ENCODE measurements around the gene CEACAM19. TPM values are rescaled to one million over a fixed set of nuclear protein-coding genes. Genes with fewer than 3 reads are reported as not detected.
A peak's percentile ranks its signal among the peaks of the same experiment; 100 is the strongest.

The CEACAM19 gene
- total and polyA plus RNA-seq, 9 of the 15 experiments (the other 6 are each of a cell fraction or from before 2014, with no cell fraction given) = 0.15 to 0.30 (median 0.23) TPM; not detected in 5

MicroRNA genes within 50 kb of the gene (microRNA counts, 767-probe panel; counts per million panel counts)
- microRNA hsa-miR-4531 = 2,418 counts per million, percentile 60 among the panel's probes with 10 or more counts

Small RNA genes within 50 kb of the gene (microRNA-seq; reads per million reads assigned to microRNA genes)
- gene MIR4531 (ENCODE audit: borderline microRNAs expressed) = not detected

Small RNA genes within 50 kb of the gene (small RNA-seq; reads per million reads assigned to genes)
- gene RF00285 = not detected

Other genes with a start within 250 kb of the CEACAM19 start
Only the 7 nearest of the 13 such genes appear.
- gene CEACAM20, start 141.8 kb upstream of the CEACAM19 start, total RNA-seq (2014; rRNA removed) = not detected in 2 replicates
- gene CEACAM20, start 141.8 kb upstream of the CEACAM19 start, total RNA-seq (2014; rRNA removed; fragmentation: Illumina TruSeq; extraction: Trizol) = not detected in 2 replicates
- gene CEACAM20, start 141.8 kb upstream of the CEACAM19 start, total RNA-seq (2015; rRNA removed; fragmentation: Illumina TruSeq; extraction: Trizol) = not detected in 2 replicates
- not detected in 2 replicates for gene CEACAM20, start 141.8 kb upstream of the CEACAM19 start, total RNA-seq (2021)
- gene CEACAM20, start 141.8 kb upstream of the CEACAM19 start, polyA plus RNA-seq (2011; rRNA removed) = not detected in 2 replicates
- gene CEACAM20, start 141.8 kb upstream of the CEACAM19 start, polyA plus RNA-seq (2014; fragmentation: Illumina TruSeq; extraction: Trizol) = not detected in 2 replicates
- not detected for gene CEACAM20, start 141.8 kb upstream of the CEACAM19 start, polyA plus RNA-seq (2014; fragmentation: Nextera tagmentation; extraction: Ambion mirVana)
- not detected in 2 replicates for gene CEACAM20, start 141.8 kb upstream of the CEACAM19 start, polyA plus RNA-seq (2014; rRNA removed)
- gene IGSF23, start 57.9 kb upstream of the CEACAM19 start, total RNA-seq (2014; rRNA removed) = not detected in 2 replicates
- not detected in 2 replicates for gene IGSF23, start 57.9 kb upstream of the CEACAM19 start, total RNA-seq (2014; rRNA removed; fragmentation: Illumina TruSeq; extraction: Trizol)
- gene IGSF23, start 57.9 kb upstream of the CEACAM19 start, total RNA-seq (2015; rRNA removed; fragmentation: Illumina TruSeq; extraction: Trizol) = not detected in 2 replicates
- not detected in 2 replicates for gene IGSF23, start 57.9 kb upstream of the CEACAM19 start, total RNA-seq (2021)
- gene IGSF23, start 57.9 kb upstream of the CEACAM19 start, polyA plus RNA-seq (2011; rRNA removed) = not detected in 2 replicates
- not detected in 2 replicates for gene IGSF23, start 57.9 kb upstream of the CEACAM19 start, polyA plus RNA-seq (2014; fragmentation: Illumina TruSeq; extraction: Trizol)
- gene IGSF23, start 57.9 kb upstream of the CEACAM19 start, polyA plus RNA-seq (2014; fragmentation: Nextera tagmentation; extraction: Ambion mirVana) = not detected
- not detected in 2 replicates for gene IGSF23, start 57.9 kb upstream of the CEACAM19 start, polyA plus RNA-seq (2014; rRNA removed)
- 13.8 and 17.0 TPM in 2 replicates for gene PVR, start 27.6 kb upstream of the CEACAM19 start, total RNA-seq (2014; rRNA removed)
- 8.3 and 9.8 TPM in 2 replicates for gene PVR, start 27.6 kb upstream of the CEACAM19 start, total RNA-seq (2014; rRNA removed; fragmentation: Illumina TruSeq; extraction: Trizol)
- gene PVR, start 27.6 kb upstream of the CEACAM19 start, total RNA-seq (2015; rRNA removed; fragmentation: Illumina TruSeq; extraction: Trizol) = 9.8 and 10.8 TPM in 2 replicates
- 13.3 and 14.5 TPM in 2 replicates for gene PVR, start 27.6 kb upstream of the CEACAM19 start, total RNA-seq (2021)
- 6.5 and 9.2 TPM in 2 replicates for gene PVR, start 27.6 kb upstream of the CEACAM19 start, polyA plus RNA-seq (2011; rRNA removed)
- gene PVR, start 27.6 kb upstream of the CEACAM19 start, polyA plus RNA-seq (2014; fragmentation: Illumina TruSeq; extraction: Trizol) = 13.9 and 14.0 TPM in 2 replicates
- gene PVR, start 27.6 kb upstream of the CEACAM19 start, polyA plus RNA-seq (2014; fragmentation: Nextera tagmentation; extraction: Ambion mirVana) = 1 to 10 TPM in 1 of 2 experiments, under 1 TPM in 1; 0.89 to 1.5 TPM
- gene PVR, start 27.6 kb upstream of the CEACAM19 start, polyA plus RNA-seq (2014; rRNA removed) = 9.1 and 10.9 TPM in 2 replicates
- not detected in 2 replicates for gene CEACAM16, start 27.7 kb downstream of the CEACAM19 start, total RNA-seq (2014; rRNA removed)
- not detected in 2 replicates for gene CEACAM16, start 27.7 kb downstream of the CEACAM19 start, total RNA-seq (2014; rRNA removed; fragmentation: Illumina TruSeq; extraction: Trizol)
- not detected in 2 replicates for gene CEACAM16, start 27.7 kb downstream of the CEACAM19 start, total RNA-seq (2015; rRNA removed; fragmentation: Illumina TruSeq; extraction: Trizol)
- not detected in 2 replicates for gene CEACAM16, start 27.7 kb downstream of the CEACAM19 start, total RNA-seq (2021)
- gene CEACAM16, start 27.7 kb downstream of the CEACAM19 start, polyA plus RNA-seq (2011; rRNA removed) = not detected in 2 replicates
- not detected in 2 replicates for gene CEACAM16, start 27.7 kb downstream of the CEACAM19 start, polyA plus RNA-seq (2014; fragmentation: Illumina TruSeq; extraction: Trizol)
- not detected for gene CEACAM16, start 27.7 kb downstream of the CEACAM19 start, polyA plus RNA-seq (2014; fragmentation: Nextera tagmentation; extraction: Ambion mirVana)
- not detected in 2 replicates for gene CEACAM16, start 27.7 kb downstream of the CEACAM19 start, polyA plus RNA-seq (2014; rRNA removed)
- 1.1 TPM in 2 replicates for gene BCL3, start 77.2 kb downstream of the CEACAM19 start, total RNA-seq (2014; rRNA removed)
- 0.07 TPM in 1 of 2 replicates, not detected in the other for gene BCL3, start 77.2 kb downstream of the CEACAM19 start, total RNA-seq (2014; rRNA removed; fragmentation: Illumina TruSeq; extraction: Trizol)
- gene BCL3, start 77.2 kb downstream of the CEACAM19 start, total RNA-seq (2015; rRNA removed; fragmentation: Illumina TruSeq; extraction: Trizol) = 0.33 and 0.72 TPM in 2 replicates
- 1.9 and 2.4 TPM in 2 replicates for gene BCL3, start 77.2 kb downstream of the CEACAM19 start, total RNA-seq (2021)
- 0.28 and 1.2 TPM in 2 replicates for gene BCL3, start 77.2 kb downstream of the CEACAM19 start, polyA plus RNA-seq (2011; rRNA removed)
- gene BCL3, start 77.2 kb downstream of the CEACAM19 start, polyA plus RNA-seq (2014; fragmentation: Illumina TruSeq; extraction: Trizol) = 0.67 and 0.93 TPM in 2 replicates
- gene BCL3, start 77.2 kb downstream of the CEACAM19 start, polyA plus RNA-seq (2014; fragmentation: Nextera tagmentation; extraction: Ambion mirVana) = under 1 TPM in 1 of 2 experiments, not detected in 1; 0.03 TPM
- gene BCL3, start 77.2 kb downstream of the CEACAM19 start, polyA plus RNA-seq (2014; rRNA removed) = 0.97 and 2.4 TPM in 2 replicates
- 0.09 TPM in 1 of 2 replicates, not detected in the other for gene CBLC, start 106.4 kb downstream of the CEACAM19 start, total RNA-seq (2014; rRNA removed)
- gene CBLC, start 106.4 kb downstream of the CEACAM19 start, total RNA-seq (2014; rRNA removed; fragmentation: Illumina TruSeq; extraction: Trizol) = not detected in 2 replicates
- not detected in 2 replicates for gene CBLC, start 106.4 kb downstream of the CEACAM19 start, total RNA-seq (2015; rRNA removed; fragmentation: Illumina TruSeq; extraction: Trizol)
- not detected in 2 replicates for gene CBLC, start 106.4 kb downstream of the CEACAM19 start, total RNA-seq (2021)
- gene CBLC, start 106.4 kb downstream of the CEACAM19 start, polyA plus RNA-seq (2011; rRNA removed) = not detected in 2 replicates
- gene CBLC, start 106.4 kb downstream of the CEACAM19 start, polyA plus RNA-seq (2014; fragmentation: Illumina TruSeq; extraction: Trizol) = not detected in 2 replicates
- not detected for gene CBLC, start 106.4 kb downstream of the CEACAM19 start, polyA plus RNA-seq (2014; fragmentation: Nextera tagmentation; extraction: Ambion mirVana)
- gene CBLC, start 106.4 kb downstream of the CEACAM19 start, polyA plus RNA-seq (2014; rRNA removed) = not detected in 2 replicates
- gene BCAM, start 137.6 kb downstream of the CEACAM19 start, total RNA-seq (2014; rRNA removed) = 0.14 and 0.41 TPM in 2 replicates
- gene BCAM, start 137.6 kb downstream of the CEACAM19 start, total RNA-seq (2014; rRNA removed; fragmentation: Illumina TruSeq; extraction: Trizol) = 0.06 and 0.07 TPM in 2 replicates
- gene BCAM, start 137.6 kb downstream of the CEACAM19 start, total RNA-seq (2015; rRNA removed; fragmentation: Illumina TruSeq; extraction: Trizol) = 0.33 and 0.38 TPM in 2 replicates
- gene BCAM, start 137.6 kb downstream of the CEACAM19 start, total RNA-seq (2021) = 1.3 and 1.9 TPM in 2 replicates
- gene BCAM, start 137.6 kb downstream of the CEACAM19 start, polyA plus RNA-seq (2011; rRNA removed) = 0.18 and 1.5 TPM in 2 replicates
- 0.45 and 0.47 TPM in 2 replicates for gene BCAM, start 137.6 kb downstream of the CEACAM19 start, polyA plus RNA-seq (2014; fragmentation: Illumina TruSeq; extraction: Trizol)
- not detected for gene BCAM, start 137.6 kb downstream of the CEACAM19 start, polyA plus RNA-seq (2014; fragmentation: Nextera tagmentation; extraction: Ambion mirVana)
- gene BCAM, start 137.6 kb downstream of the CEACAM19 start, polyA plus RNA-seq (2014; rRNA removed) = 0.76 and 1.1 TPM in 2 replicates